HepG2 (cell line): ENCODE measurements around the gene ZPR1. TPM values are rescaled to one million over a fixed set of nuclear protein-coding genes. Genes with fewer than 3 reads are reported as not detected.

ENCODE experiments used
- CREB1 ChIP-seq, 2 experiments: fragments of 450-650 bp in 1 of 2; IDR thresholded peaks; 2 replicates each; pipeline ENCODE4 v1.6.1; 2016 to 2017; ENCODE audit warnings: control low read depth in 1 of 2, mild to moderate bottlenecking in 1 of 2, missing compliant biosample characterization in 1 of 2, missing genetic modification characterization in 1 of 2
- FLYWCH1 ChIP-seq: sonication (generic); formaldehyde crosslinking; IDR thresholded peaks from 2 replicates; pipeline ENCODE4 v1.8.1; 2023; ENCODE audit warnings: mild to moderate bottlenecking, missing genetic modification reagents
- HIVEP1 ChIP-seq: sonication (generic); formaldehyde crosslinking; IDR thresholded peaks from 2 replicates; pipeline ENCODE4 v1.4.0; 2020; ENCODE audit warnings: mild to moderate bottlenecking, missing genetic modification reagents
- HOXD1 ChIP-seq: sonication (generic); formaldehyde crosslinking; IDR thresholded peaks from 2 replicates; pipeline ENCODE4 v1.5.0; 2020; ENCODE audit warnings: missing genetic modification reagents
- KDM4B ChIP-seq: sonication (generic); formaldehyde crosslinking; IDR thresholded peaks from 2 replicates; pipeline ENCODE4 v1.4.0; 2020; ENCODE audit warnings: missing genetic modification reagents
- NR2F1 ChIP-seq, 2 experiments: fragments of 450-650 bp in 1 of 2; formaldehyde crosslinking in 1 of 2; IDR thresholded peaks; 2 replicates each; pipeline versions ENCODE4 v1.5.0 to v1.6.1; 2016 to 2020; ENCODE audit warnings: mild to moderate bottlenecking in 1 of 2, missing compliant biosample characterization in 1 of 2, missing genetic modification reagents in 1 of 2, moderate library complexity in 1 of 2
- NRL ChIP-seq: sonication (generic); formaldehyde crosslinking; IDR thresholded peaks from 2 replicates; pipeline ENCODE4 v1.5.0; 2020; ENCODE audit warnings: missing genetic modification reagents, mild to moderate bottlenecking, moderate library complexity, borderline replicate concordance
- U2AF1 ChIP-seq: fragments of 200-400 bp; formaldehyde crosslinking; optimal IDR thresholded peaks from 2 replicates; pipeline ENCODE3; 2017; ENCODE audit warnings: mild to moderate bottlenecking, low read depth, low read length
- XBP1 ChIP-seq: sonication (generic); formaldehyde crosslinking; IDR thresholded peaks from 2 replicates; pipeline ENCODE4 v1.5.0; 2020; ENCODE audit warnings: missing genetic modification reagents
- ZBTB21 ChIP-seq: sonication (generic); formaldehyde crosslinking; IDR thresholded peaks from 2 replicates; pipeline ENCODE4 v1.4.0; 2020; ENCODE audit warnings: missing genetic modification reagents
- ZGPAT ChIP-seq: IDR thresholded peaks from 2 replicates; pipeline ENCODE4 v1.6.1; 2016; ENCODE audit warnings: mild to moderate bottlenecking
- ZNF280D ChIP-seq: sonication (generic); formaldehyde crosslinking; IDR thresholded peaks from 2 replicates; pipeline ENCODE4 v1.5.1; 2020; ENCODE audit warnings: mild to moderate bottlenecking, missing genetic modification reagents
- ZNF558 ChIP-seq: sonication (generic); formaldehyde crosslinking; IDR thresholded peaks from 2 replicates; pipeline ENCODE4 v1.9.0; 2022; ENCODE audit warnings: mild to moderate bottlenecking, missing genetic modification reagents, borderline replicate concordance
- ZNF570 ChIP-seq: sonication (generic); formaldehyde crosslinking; IDR thresholded peaks from 2 replicates; pipeline ENCODE4 v1.4.0; 2020; ENCODE audit warnings: mild to moderate bottlenecking, missing genetic modification reagents, borderline replicate concordance
- ZNF687 ChIP-seq: sonication (generic); formaldehyde crosslinking; IDR thresholded peaks from 2 replicates; pipeline ENCODE4 v1.5.1; 2020; ENCODE audit warnings: mild to moderate bottlenecking, missing genetic modification reagents, moderate library complexity
- ZNF709 ChIP-seq: sonication (generic); formaldehyde crosslinking; IDR thresholded peaks from 2 replicates; pipeline ENCODE4 v1.5.0; 2020; ENCODE audit warnings: mild to moderate bottlenecking, missing genetic modification reagents
- polyA plus RNA-seq, 8 experiments: library from polyadenylated mRNA; depleted of rRNA in 3 of 8; stranded (reverse) in 7 of 8; unstranded in 1 of 8; fragments of >200 nt; fragmentation: Illumina TruSeq in 4 of 8; extraction: Trizol in 4 of 8; gene quantifications; 2 replicates each; pipeline versions ENCODE4 v1.2.1 to v1.2.3, GENCODE V29; 2011 to 2016; ENCODE audit warnings: low read depth in 4 of 8, missing spikeins in 1 of 8, mixed read lengths in 1 of 8; ENCODE audit not compliant: insufficient read depth in 1 of 8
- total RNA-seq, 5 experiments: library from RNA; depleted of rRNA; stranded (reverse); fragments of >200 nt; fragmentation: Illumina TruSeq; extraction: Trizol; gene quantifications; 2 replicates each; pipeline ENCODE4 v1.2.3, GENCODE V29; 2016; ENCODE audit warnings: low read depth in 1 of 5
- TF ChIP-seq, protein P1 (sequence below): sonication (generic); formaldehyde crosslinking; IDR thresholded peaks from 2 replicates; pipeline ENCODE4 v1.8.0; 2022; ENCODE audit warnings: missing genetic modification reagents, mild to moderate bottlenecking, borderline replicate concordance
- TF ChIP-seq, protein P2 (sequence below): IDR thresholded peaks from 2 replicates; pipeline ENCODE4 v1.6.1; 2016; ENCODE audit warnings: mild to moderate bottlenecking, missing biosample characterization, missing genetic modification reagents

Gene ZPR1
- total and polyA plus RNA-seq, 2 of the 13 experiments (the other 11 are each of a cell fraction or from before 2014, with no cell fraction given), result 40.0 to 79.3 TPM

GRCh38 chr11:116772443-116773202 lies 15.2 kb downstream of the ZPR1 start, which contains the start of gene BUD13 (continued):
- TF ChIP-seq ZNF570 (CRISPR knock-in tag), result 0 out of 2 replicates have a peak, but pooled peaks have one; percentile 82
- TF ChIP-seq, protein P1, sequence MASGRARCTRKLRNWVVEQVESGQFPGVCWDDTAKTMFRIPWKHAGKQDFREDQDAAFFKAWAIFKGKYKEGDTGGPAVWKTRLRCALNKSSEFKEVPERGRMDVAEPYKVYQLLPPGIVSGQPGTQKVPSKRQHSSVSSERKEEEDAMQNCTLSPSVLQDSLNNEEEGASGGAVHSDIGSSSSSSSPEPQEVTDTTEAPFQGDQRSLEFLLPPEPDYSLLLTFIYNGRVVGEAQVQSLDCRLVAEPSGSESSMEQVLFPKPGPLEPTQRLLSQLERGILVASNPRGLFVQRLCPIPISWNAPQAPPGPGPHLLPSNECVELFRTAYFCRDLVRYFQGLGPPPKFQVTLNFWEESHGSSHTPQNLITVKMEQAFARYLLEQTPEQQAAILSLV (CRISPR knock-in tag), result peak; percentile 83; the same call in 1 of the 2 replicates
- peak; percentile 72; the same call in 1 of the 2 replicates for TF ChIP-seq KDM4B (CRISPR knock-in tag)
- no peak for TF ChIP-seq FLYWCH1 (CRISPR knock-in tag)
- TF ChIP-seq CREB1 (IDR thresholded peaks at IDR 0.05), result 0 out of 2 replicates have a peak, but pooled peaks have one; percentile 23
- TF ChIP-seq CREB1 (CRISPR knock-in tag; IDR thresholded peaks at IDR 0.05), result no peak; the same call in 1 of the 2 replicates
- no peak; the same call in 1 of the 2 replicates for TF ChIP-seq ZNF709 (CRISPR knock-in tag)
- peak; percentile 96 for TF ChIP-seq ZNF687 (CRISPR knock-in tag)
- peak; percentile 69; the same call in 1 of the 2 replicates for TF ChIP-seq HOXD1 (CRISPR knock-in tag)
- no peak for TF ChIP-seq NR2F1 (CRISPR knock-in tag; IDR thresholded peaks at IDR 0.05)
- peak; percentile 78; the same call in 1 of the 2 replicates for TF ChIP-seq NRL (CRISPR knock-in tag)
- TF ChIP-seq ZGPAT (CRISPR knock-in tag), result peak; percentile 96
- peak; percentile 78; the same call in 1 of the 2 replicates for TF ChIP-seq XBP1
- TF ChIP-seq ZBTB21, result no peak
- TF ChIP-seq ZNF280D, result peak; percentile 50; the same call in 1 of the 2 replicates
- TF ChIP-seq ZNF558, result no peak
- TF ChIP-seq HIVEP1, result peak; percentile 84
- TF ChIP-seq U2AF1, result no peak
- TF ChIP-seq, protein P2, sequence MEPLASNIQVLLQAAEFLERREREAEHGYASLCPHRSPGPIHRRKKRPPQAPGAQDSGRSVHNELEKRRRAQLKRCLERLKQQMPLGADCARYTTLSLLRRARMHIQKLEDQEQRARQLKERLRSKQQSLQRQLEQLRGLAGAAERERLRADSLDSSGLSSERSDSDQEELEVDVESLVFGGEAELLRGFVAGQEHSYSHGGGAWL (CRISPR knock-in tag), result peak; percentile 93
